Activated CD8-positive, alpha-beta T cell treated with anti-CD3 and anti-CD28 coated beads for 36 hours (primary cell): ENCODE results near the gene RGS17. TPM values are rescaled to one million over a fixed set of nuclear protein-coding genes. Genes with fewer than 3 reads are reported as not detected.

Experiments
- ATAC-seq: fragments of 200-7000 bp; cut with Tn5 transposase; one replicate; pipeline ENCODE4 v1.10.0; 2021; ENCODE audit warnings: mild to moderate bottlenecking, moderate library complexity
- CTCF ChIA-PET: fragments of 350-600 bp; sonication (Branson Sonifier 250); formaldehyde crosslinking; loops from one replicate; lab custom pipeline; 2021; ENCODE audit warnings: antibody characterized with exemption; lab: Charles Lee
- POLR2A ChIA-PET: fragments of 350-600 bp; sonication (Branson Sonifier 250); formaldehyde crosslinking; loops from one replicate; lab custom pipeline; 2021; ENCODE audit warnings: antibody characterized with exemption; lab: Charles Lee
- DNase-seq: peaks from one replicate; pipeline ENCODE4 v3.0.0-alpha.2; 2020
- H3K27ac Mint-ChIP-seq: one replicate; pipeline ENCODE4 v1.8.0; 2021; ENCODE audit warnings: mild to moderate bottlenecking, mixed read lengths
- H3K27me3 Mint-ChIP-seq: one replicate; pipeline ENCODE4 v1.8.0; 2021; ENCODE audit warnings: mixed read lengths
- H3K36me3 Mint-ChIP-seq: one replicate; pipeline ENCODE4 v1.8.0; 2021; ENCODE audit warnings: low read depth, mixed read lengths
- H3K4me1 Mint-ChIP-seq: one replicate; pipeline ENCODE4 v1.8.0; 2021; ENCODE audit warnings: low read depth, mixed read lengths
- H3K4me3 Mint-ChIP-seq: one replicate; pipeline ENCODE4 v1.8.0; 2021; ENCODE audit warnings: mild to moderate bottlenecking, moderate library complexity, mixed read lengths
- H3K9me3 Mint-ChIP-seq: one replicate; pipeline ENCODE4 v1.8.0; 2021; ENCODE audit warnings: mixed read lengths
- CTCF ChIP-seq: fragments of 200-600 bp; IDR thresholded peaks from one replicate; pipeline ENCODE4 v1.8.0; 2022; ENCODE audit warnings: antibody characterized with exemption, mild to moderate bottlenecking
- intact Hi-C: fragments of 100-400 bp; cut with micrococcal nuclease; formaldehyde crosslinking; loops from one replicate; pipeline ENCODE4 v1.10.0; 2022
- total RNA-seq, 2 experiments: library from RNA; stranded (reverse); gene quantifications; one replicate each; pipeline ENCODE4 v1.2.3, GENCODE V29; 2021

Gene RGS17
- total RNA-seq, 2 experiments from 2014 or later = not detected

- Mint-ChIP-seq H3K4me1 (peaks cover 47% of the 10 kb centered on the region), H3K27ac (no peak overlapping the region), H3K4me3 (peak overlapping the region; percentile 85), H3K9me3 (no peaks in the 10 kb centered on the region), H3K27me3 (no peaks in the 10 kb centered on the region), H3K36me3 (peaks cover 63% of the 10 kb centered on the region)
- ChIA-PET CTCF (interaction anchor here (1.3 kb wide), 1 partner anchor 10 kb away, joined by 3 read pairs; no protein-coding TSS in a partner anchor), POLR2A (no interaction called here)
- DNase-seq (no peak), ATAC-seq (no peak)
- no peak for TF ChIP-seq CTCF
- intact Hi-C loops = loop anchor here (5.0 kb wide), 1 partner anchor 1529 kb away; the partner anchor contains the start of gene RMND1
Measured at GRCh38 chr6:152981219-152981618, 149.9 kb downstream of the RGS17 start.

GRCh38 chr6:152980656-152981055, 150.4 kb downstream of the RGS17 start:
- TF ChIP-seq CTCF = no peak
- Mint-ChIP-seq H3K27me3 (no peaks in the 10 kb centered on the region), H3K27ac (no peak overlapping the region), H3K4me3 (peak overlapping the region; percentile 85), H3K36me3 (peaks cover 64% of the 10 kb centered on the region), H3K4me1 (peaks cover 48% of the 10 kb centered on the region), H3K9me3 (no peaks in the 10 kb centered on the region)
- ChIA-PET POLR2A (interaction anchor here (1.0 kb wide), 1 partner anchor 38 kb away, joined by 3 read pairs; no protein-coding TSS in a partner anchor), CTCF (interaction anchor here (1.3 kb wide), 1 partner anchor 11 kb away, joined by 3 read pairs; no protein-coding TSS in a partner anchor)
- intact Hi-C loops = loop anchor here (5.0 kb wide), 1 partner anchor 1528 kb away; the partner anchor contains the start of gene RMND1
- DNase-seq = no peak
- ATAC-seq = no peak

- H3K4me1 Mint-ChIP-seq = peaks cover 49% of the 10 kb centered on the region
- no peak for TF ChIP-seq CTCF
- no peak for DNase-seq
- H3K27ac Mint-ChIP-seq = no peak overlapping the region
- H3K9me3 Mint-ChIP-seq = no peaks in the 10 kb centered on the region
- ChIA-PET CTCF (interaction anchor here (1.3 kb wide), 1 partner anchor 25 kb away, joined by 3 read pairs; no protein-coding TSS in a partner anchor), POLR2A (interaction anchor here (0.6 to 1.3 kb wide), 4 partner anchors 9 to 1368 kb away, joined by 3 to 7 read pairs (median 4); partner anchors contain the start of gene MTRF1L)
- no peaks in the 10 kb centered on the region for H3K27me3 Mint-ChIP-seq
- no peak for ATAC-seq
- intact Hi-C loops = no loop called here
- H3K4me3 Mint-ChIP-seq = no peak overlapping the region
- H3K36me3 Mint-ChIP-seq = peaks cover 69% of the 10 kb centered on the region
Measured at GRCh38 chr6:152979116-152979515, 152.0 kb downstream of the RGS17 start.

GRCh38 chr6:152978058-152978457, 153.0 kb downstream of the RGS17 start:
- ChIA-PET CTCF (no interaction called here), POLR2A (no interaction called here)
- H3K27ac Mint-ChIP-seq = no peak overlapping the region
- peaks cover 53% of the 10 kb centered on the region for H3K4me1 Mint-ChIP-seq
- TF ChIP-seq CTCF = no peak
- peaks cover 80% of the 10 kb centered on the region for H3K36me3 Mint-ChIP-seq
- DNase-seq = no peak
- intact Hi-C loops = no loop called here
- ATAC-seq = no peak
- no peaks in the 10 kb centered on the region for H3K27me3 Mint-ChIP-seq
- no peaks in the 10 kb centered on the region for H3K9me3 Mint-ChIP-seq
- H3K4me3 Mint-ChIP-seq = no peak overlapping the region

- ATAC-seq = no peak
- ChIA-PET CTCF (interaction anchor here (1.2 kb wide), 1 partner anchor 29 kb away, joined by 5 read pairs; no protein-coding TSS in a partner anchor), POLR2A (interaction anchor here (1.6 kb wide), 1 partner anchor 21 kb away, joined by 3 read pairs; no protein-coding TSS in a partner anchor)
- peaks cover 85% of the 10 kb centered on the region for H3K36me3 Mint-ChIP-seq
- H3K4me3 Mint-ChIP-seq = no peak overlapping the region
- no peak for TF ChIP-seq CTCF
- DNase-seq = no peak
- no peak overlapping the region for H3K27ac Mint-ChIP-seq
- H3K4me1 Mint-ChIP-seq = peaks cover 55% of the 10 kb centered on the region
- intact Hi-C loops = no loop called here
- H3K9me3 Mint-ChIP-seq = no peaks in the 10 kb centered on the region
- H3K27me3 Mint-ChIP-seq = no peaks in the 10 kb centered on the region
Measured at GRCh38 chr6:152977556-152977955, 153.5 kb downstream of the RGS17 start.
